B cell (primary cell): ENCODE data around the gene PINK1. TPM values are rescaled to one million over a fixed set of nuclear protein-coding genes. Genes with fewer than 3 reads are reported as not detected.

Source experiments
- ATAC-seq: fragments of 200-7000 bp; cut with Tn5 transposase; one replicate; pipeline ENCODE4 v1.10.0; 2021; ENCODE audit warnings: low read depth, mild to moderate bottlenecking, moderate number of reproducible peaks, moderate library complexity
- CTCF ChIA-PET: fragments of 350-600 bp; sonication (Branson Sonifier 250); formaldehyde crosslinking; loops from one replicate; lab custom pipeline; 2021; ENCODE audit warnings: antibody characterized with exemption, inconsistent platforms; lab: Charles Lee
- POLR2A ChIA-PET: fragments of 350-600 bp; sonication (Branson Sonifier 250); formaldehyde crosslinking; loops from one replicate; lab custom pipeline; 2021; ENCODE audit warnings: antibody characterized with exemption; lab: Charles Lee
- DNase-seq: peaks from one replicate; pipeline ENCODE4 v3.0.0; 2013
- H2AFZ ChIP-seq: 2 replicates; pipeline ENCODE4 v1.6.1; 2012; ENCODE audit warnings: mild to moderate bottlenecking, low read depth, low read length; ENCODE audit not compliant: insufficient read depth, poor library complexity, severe bottlenecking
- H3K27ac ChIP-seq, 2 donors: 1 replicate in 1 of 2; 2 replicates in 1 of 2; pipeline ENCODE4 v1.5.1; 2012 to 2013; ENCODE audit warnings: low read length in 2 of 2, mild to moderate bottlenecking in 2 of 2, moderate library complexity in 1 of 2
- H3K27me3 ChIP-seq, 4 experiments: fragments of 200-600 bp in 1 of 4; sonication (generic) in 1 of 4; replicated peaks in 1 of 4; 1 replicate in 2 of 4; 2 replicates in 2 of 4; pipeline versions ENCODE4 v1.6.1 to v1.7.0; 2013 to 2016; ENCODE audit warnings: low read length in 3 of 4, mild to moderate bottlenecking in 2 of 4, mixed read lengths in 1 of 4, moderate library complexity in 1 of 4; ENCODE audit not compliant: insufficient read depth in 4 of 4, control insufficient read depth in 3 of 4; ENCODE audit errors: control extremely low read depth in 1 of 4
- H3K36me3 ChIP-seq, 2 experiments: replicated peaks in 1 of 2; 1 replicate in 1 of 2; 2 replicates in 1 of 2; pipeline versions ENCODE4 v1.6.1 to v1.7.1; 2013; ENCODE audit warnings: low read length in 1 of 2; ENCODE audit not compliant: insufficient read depth in 2 of 2, control insufficient read depth in 1 of 2; ENCODE audit errors: control extremely low read depth in 1 of 2, extremely low read depth in 1 of 2
- H3K4me1 ChIP-seq, 2 donors: fragments of 200-600 bp in 1 of 2; sonication (generic) in 1 of 2; 1 replicate in 1 of 2; 2 replicates in 1 of 2; pipeline versions ENCODE4 v1.5.1 to v1.6.1; 2013 to 2017; ENCODE audit warnings: low read length in 2 of 2; ENCODE audit not compliant: control insufficient read depth in 2 of 2, insufficient read depth in 2 of 2
- H3K4me2 ChIP-seq: replicated peaks from 2 replicates; pipeline ENCODE3; 2012; ENCODE audit warnings: mild to moderate bottlenecking, low read depth, low read length; ENCODE audit not compliant: poor library complexity, severe bottlenecking
- H3K4me3 ChIP-seq, 5 experiments: fragments of 200-600 bp in 1 of 5; sonication (generic) in 1 of 5; 1 replicate in 3 of 5; 2 replicates in 2 of 5; pipeline versions ENCODE4 v1.5.1 to v1.7.0; 2011 to 2016; ENCODE audit warnings: low read length in 4 of 5, mild to moderate bottlenecking in 4 of 5, low read depth in 2 of 5, control low read depth in 1 of 5, moderate library complexity in 1 of 5; ENCODE audit not compliant: insufficient read depth in 1 of 5; ENCODE audit errors: control extremely low read depth in 1 of 5, extremely low read depth in 1 of 5
- H3K79me2 ChIP-seq: fragments of 200-600 bp; sonication (generic); one replicate; pipeline ENCODE4 v1.6.0; 2016; ENCODE audit warnings: low read length; ENCODE audit not compliant: control insufficient read depth, insufficient read depth
- H3K9ac ChIP-seq: fragments of 200-600 bp; sonication (generic); 2 replicates; pipeline ENCODE4 v1.6.1; 2017; ENCODE audit warnings: mild to moderate bottlenecking, low read length, moderate library complexity
- H3K9me3 ChIP-seq, 3 donors: one replicate each; pipeline versions ENCODE4 v1.6.1 to v1.7.1; 2013; ENCODE audit warnings: low read length in 2 of 3; ENCODE audit not compliant: control insufficient read depth in 2 of 3, insufficient read depth in 1 of 3; ENCODE audit errors: control extremely low read depth in 1 of 3
- H4K20me1 ChIP-seq: 2 replicates; pipeline ENCODE4 v1.6.0; 2012; ENCODE audit warnings: mild to moderate bottlenecking, low read length; ENCODE audit not compliant: insufficient read depth, control insufficient read depth, poor library complexity, severe bottlenecking
- H3K27ac Mint-ChIP-seq: one replicate; pipeline ENCODE4 v1.8.0; 2021; ENCODE audit warnings: mixed read lengths
- H3K27me3 Mint-ChIP-seq: one replicate; pipeline ENCODE4 v1.8.0; 2021; ENCODE audit warnings: mixed read lengths
- H3K4me1 Mint-ChIP-seq: one replicate; pipeline ENCODE4 v1.8.0; 2021; ENCODE audit warnings: mixed read lengths
- H3K4me3 Mint-ChIP-seq: one replicate; pipeline ENCODE4 v1.8.0; 2021; ENCODE audit warnings: mixed read lengths
- H3K9me3 Mint-ChIP-seq: one replicate; pipeline ENCODE4 v1.8.0; 2022; ENCODE audit warnings: mixed read lengths; ENCODE audit not compliant: insufficient read depth
- CTCF ChIP-seq: fragments of 200-600 bp; IDR thresholded peaks from one replicate; pipeline ENCODE4 v1.8.0; 2022; ENCODE audit warnings: antibody characterized with exemption, mild to moderate bottlenecking
- EZH2 ChIP-seq: IDR thresholded peaks from 2 replicates; pipeline ENCODE4 v1.6.1; 2012; ENCODE audit warnings: borderline replicate concordance, low read depth, mild to moderate bottlenecking, moderate library complexity, low read length; ENCODE audit not compliant: insufficient read depth, poor library complexity, severe bottlenecking
- WGBS: methylation state at CpG from one replicate; pipeline ENCODE4 v1.1.5; 2013; ENCODE audit warnings: missing lambda C conversion rate; ENCODE audit not compliant: insufficient coverage; 5-methylcytosine and 5-hydroxymethylcytosine counted together
- intact Hi-C: fragments of 100-400 bp; cut with micrococcal nuclease; formaldehyde crosslinking; loops from one replicate; pipeline ENCODE4 v1.10.0; 2022
- polyA plus RNA-seq: library from polyadenylated mRNA; depleted of rRNA; stranded (reverse); fragments of >200 nt; gene quantifications from 2 replicates; pipeline ENCODE4 v1.2.3, GENCODE V29; 2012
- total RNA-seq, 2 donors: library from RNA; stranded (reverse); fragments of 120-200 nt in 1 of 2; gene quantifications; 1 replicate in 1 of 2; 2 replicates in 1 of 2; pipeline versions ENCODE4 v1.2.3 to v1.2.4, GENCODE V29; 2013 to 2022

PINK1 gene
- total and polyA plus RNA-seq, 2 donors (not counting 1 experiment from before 2014, with no cell fraction given), result 5.8 to 14.3 TPM

GRCh38 chr1:20602851-20603450 is 30.3 kb upstream of the PINK1 start:
- H3K4me3 ChIP-seq, result no peak overlapping the region
- Mint-ChIP-seq H3K27me3 (peaks cover 22% of the 10 kb centered on the region), H3K4me3 (no peak overlapping the region), H3K9me3 (no peaks in the 10 kb centered on the region), H3K4me1 (no peaks in the 10 kb centered on the region), H3K27ac (no peak overlapping the region)
- H4K20me1 ChIP-seq, result no peaks in the 10 kb centered on the region
- H3K9me3 ChIP-seq, result no peaks in the 10 kb centered on the region
- H3K4me1 ChIP-seq, result no peaks in the 10 kb centered on the region
- ChIA-PET CTCF (no interaction called here), POLR2A (no interaction called here)
- no peak overlapping the region for H3K27ac ChIP-seq
- H3K4me2 ChIP-seq, result no peak overlapping the region
- H3K79me2 ChIP-seq, result no peaks in the 10 kb centered on the region
- DNase-seq (no peak), ATAC-seq (no peak)
- no peak for TF ChIP-seq CTCF
- TF ChIP-seq EZH2, result no peak
- no peaks in the 10 kb centered on the region for H3K36me3 ChIP-seq
- intact Hi-C loops, result no loop called here
- WGBS, result 87% methylated on average over 2 of the region's 4 CpGs
- H3K9ac ChIP-seq, result no peak overlapping the region
- H3K27me3 ChIP-seq, result peaks cover 0 to 7% (median 0%) of the 10 kb centered on the region in 4 experiments
- no peak overlapping the region for H2AFZ ChIP-seq

- Histone ChIP-seq H3K9ac (no peak overlapping the region), H3K4me3 (no peak overlapping the region), H4K20me1 (no peaks in the 10 kb centered on the region), H3K27me3 (peaks cover 0 to 7% (median 0%) of the 10 kb centered on the region in 4 experiments), H3K27ac (no peak overlapping the region), H3K4me2 (no peak overlapping the region), H3K79me2 (no peaks in the 10 kb centered on the region), H3K4me1 (no peaks in the 10 kb centered on the region), H2AFZ (no peak overlapping the region), H3K36me3 (no peaks in the 10 kb centered on the region), H3K9me3 (no peaks in the 10 kb centered on the region)
- no peaks in the 10 kb centered on the region for H3K9me3 Mint-ChIP-seq
- no peak overlapping the region for H3K27ac Mint-ChIP-seq
- ChIA-PET CTCF (no interaction called here), POLR2A (no interaction called here)
- 93% methylated on average over 6 of the region's 9 CpGs for WGBS
- intact Hi-C loops, result no loop called here
- no peak for ATAC-seq
- no peak for DNase-seq
- peaks cover 16% of the 10 kb centered on the region for H3K27me3 Mint-ChIP-seq
- no peak overlapping the region for H3K4me3 Mint-ChIP-seq
- H3K4me1 Mint-ChIP-seq, result no peaks in the 10 kb centered on the region
- no peak for TF ChIP-seq CTCF
- no peak for TF ChIP-seq EZH2
These were observed 29.5 kb upstream of the PINK1 start for GRCh38 chr1:20603504-20604464.
